GM23248 (cell line): ENCODE results near the gene KCNIP1. TPM values are rescaled to one million over a fixed set of nuclear protein-coding genes. Genes with fewer than 3 reads are reported as not detected.

Experiments used
- DNase-seq: peaks from one replicate; pipeline ENCODE4 v3.0.0-alpha.2; 2015
- H2AFZ ChIP-seq: fragments of 200-600 bp; sonication (generic); 2 replicates; pipeline ENCODE4 v1.6.1; 2016; ENCODE audit warnings: antibody characterized with exemption
- H3F3A ChIP-seq: fragments of 200-600 bp; sonication (generic); 2 replicates; pipeline ENCODE4 v1.6.1; 2016; ENCODE audit warnings: mild to moderate bottlenecking, antibody characterized with exemption, mixed run types; ENCODE audit not compliant: insufficient read depth
- H3K27ac ChIP-seq: fragments of 200-600 bp; sonication (generic); 2 replicates; pipeline ENCODE4 v1.5.1; 2016; ENCODE audit warnings: mild to moderate bottlenecking
- H3K27me3 ChIP-seq: fragments of 200-600 bp; sonication (generic); replicated peaks from 2 replicates; pipeline ENCODE4 v1.6.1; 2016; ENCODE audit warnings: mild to moderate bottlenecking; ENCODE audit not compliant: insufficient read depth
- H3K36me3 ChIP-seq: fragments of 200-600 bp; sonication (generic); 2 replicates; pipeline ENCODE4 v1.6.1; 2016; ENCODE audit warnings: low read depth, mild to moderate bottlenecking
- H3K4me1 ChIP-seq: fragments of 200-600 bp; sonication (generic); 2 replicates; pipeline ENCODE4 v1.6.1; 2016; ENCODE audit warnings: mild to moderate bottlenecking; ENCODE audit not compliant: insufficient read depth
- H3K4me2 ChIP-seq: fragments of 200-600 bp; sonication (generic); one replicate; pipeline ENCODE4 v1.6.1; 2016; ENCODE audit warnings: mild to moderate bottlenecking; ENCODE audit not compliant: unreplicated experiment
- H3K4me3 ChIP-seq: fragments of 200-600 bp; sonication (generic); 2 replicates; pipeline ENCODE4 v1.5.1; 2016; ENCODE audit warnings: mild to moderate bottlenecking
- H3K79me2 ChIP-seq: fragments of 200-600 bp; sonication (generic); 2 replicates; pipeline ENCODE4 v1.6.1; 2016; ENCODE audit warnings: mild to moderate bottlenecking; ENCODE audit not compliant: insufficient read depth
- H3K9ac ChIP-seq: fragments of 200-600 bp; sonication (generic); 2 replicates; pipeline ENCODE4 v1.6.1; 2016; ENCODE audit warnings: mild to moderate bottlenecking
- H3K9me2 ChIP-seq: fragments of 200-600 bp; sonication (generic); 2 replicates; pipeline ENCODE4 v1.6.1; 2016; ENCODE audit warnings: mixed run types, mild to moderate bottlenecking, moderate library complexity; ENCODE audit not compliant: insufficient read depth
- H3K9me3 ChIP-seq: fragments of 200-600 bp; sonication (generic); one replicate; pipeline ENCODE4 v1.6.1; 2017; ENCODE audit warnings: low read depth
- H4K20me1 ChIP-seq: fragments of 200-600 bp; sonication (generic); 2 replicates; pipeline ENCODE4 v1.6.0; 2016; ENCODE audit not compliant: insufficient read depth
- EZH2 ChIP-seq: fragments of 200-600 bp; sonication (generic); IDR thresholded peaks from 2 replicates; pipeline ENCODE4 v1.6.1; 2018; ENCODE audit warnings: antibody characterized with exemption, mild to moderate bottlenecking; ENCODE audit not compliant: insufficient read depth, poor library complexity, severe bottlenecking
- EZH2phosphoT487 ChIP-seq: fragments of 200-600 bp; sonication (generic); IDR thresholded peaks from 2 replicates; pipeline ENCODE4 v1.6.1; 2018; ENCODE audit warnings: antibody characterized with exemption, moderate library complexity, mild to moderate bottlenecking, low read depth; ENCODE audit not compliant: insufficient read depth
- WGBS, 2 experiments: methylation state at CpG; one replicate each; pipeline ENCODE4 v1.1.6; 2015 to 2017; ENCODE audit warnings: low lambda C conversion rate in 2 of 2, low coverage in 1 of 2; ENCODE audit errors: missing lambda C conversion rate in 2 of 2; 5-methylcytosine and 5-hydroxymethylcytosine counted together
- in situ Hi-C: fragments of 300-500 bp; cut with MboI; formaldehyde crosslinking; loops from 2 replicates; pipeline ENCODE4 v1.15.0; 2020
- polyA plus RNA-seq: library from polyadenylated mRNA; unstranded; fragments of >200 nt; fragmentation: Nextera tagmentation; extraction: Ambion mirVana; gene quantifications from 2 replicates; pipeline ENCODE4 v1.2.1, GENCODE V29; 2016
- total RNA-seq: library from RNA; depleted of rRNA; stranded (reverse); fragments of >200 nt; shearing (Covaris generic); gene quantifications from 2 replicates; pipeline ENCODE4 v1.2.3, GENCODE V29; 2014

The KCNIP1 gene
- total and polyA plus RNA-seq, 2 experiments from 2014 or later, result not detected

- Histone ChIP-seq H3K27ac (no peak overlapping the region), H3K27me3 (peaks cover 67% of the 10 kb centered on the region)
- WGBS, 2 experiments, result 6 to 8% methylated on average over 3 of the region's 3 CpGs
These were observed 61.3 kb downstream of the KCNIP1 start for GRCh38 chr5:170565072-170565471.

GRCh38 chr5:170569101-170569500, 65.3 kb downstream of the KCNIP1 start:
- WGBS, 2 experiments, result 58 to 66% methylated on average over 5 of the region's 5 CpGs
- H3K9me2 ChIP-seq, result no peaks in the 10 kb centered on the region
- no peaks in the 10 kb centered on the region for H3K36me3 ChIP-seq
- no peaks in the 10 kb centered on the region for H3K9me3 ChIP-seq
- no peak overlapping the region for H3K27ac ChIP-seq
- peaks cover 68% of the 10 kb centered on the region for H3K27me3 ChIP-seq
- H2AFZ ChIP-seq, result no peak overlapping the region
- H3K79me2 ChIP-seq, result no peaks in the 10 kb centered on the region
- no peak for DNase-seq
- no peak for TF ChIP-seq EZH2
- no peak for TF ChIP-seq EZH2phosphoT487
- H3K9ac ChIP-seq, result no peak overlapping the region
- H3F3A ChIP-seq, result no peaks in the 10 kb centered on the region
- no peaks in the 10 kb centered on the region for H4K20me1 ChIP-seq
- in situ Hi-C loops, result no loop called here
- no peak overlapping the region for H3K4me3 ChIP-seq
- peaks cover 8% of the 10 kb centered on the region for H3K4me1 ChIP-seq
- no peak overlapping the region for H3K4me2 ChIP-seq

More at GRCh38 chr5:170565072-170565471, 61.3 kb downstream of the KCNIP1 start:
- H3K9ac ChIP-seq, result no peak overlapping the region
- no peak overlapping the region for H2AFZ ChIP-seq
- no peaks in the 10 kb centered on the region for H4K20me1 ChIP-seq
- H3K9me3 ChIP-seq, result no peaks in the 10 kb centered on the region
- H3F3A ChIP-seq, result no peaks in the 10 kb centered on the region
- no peaks in the 10 kb centered on the region for H3K79me2 ChIP-seq
- DNase-seq, result no peak
- no peaks in the 10 kb centered on the region for H3K9me2 ChIP-seq
- no peak overlapping the region for H3K4me2 ChIP-seq
- H3K36me3 ChIP-seq, result no peaks in the 10 kb centered on the region
- no peaks in the 10 kb centered on the region for H3K4me1 ChIP-seq
- no peak overlapping the region for H3K4me3 ChIP-seq
- in situ Hi-C loops, result no loop called here
- TF ChIP-seq EZH2phosphoT487 (no peak), EZH2 (no peak)

- 27 to 37% methylated on average over 8 of the region's 8 CpGs for WGBS, 2 experiments
- Histone ChIP-seq H3K79me2 (no peaks in the 10 kb centered on the region), H3K4me2 (no peak overlapping the region), H3K4me3 (no peak overlapping the region), H3K9ac (no peak overlapping the region), H3K27me3 (peaks cover 68% of the 10 kb centered on the region), H3K9me2 (no peaks in the 10 kb centered on the region), H3K36me3 (no peaks in the 10 kb centered on the region), H2AFZ (no peak overlapping the region), H3K9me3 (no peaks in the 10 kb centered on the region), H4K20me1 (no peaks in the 10 kb centered on the region), H3K27ac (no peak overlapping the region), H3F3A (no peaks in the 10 kb centered on the region), H3K4me1 (peaks cover 8% of the 10 kb centered on the region)
- in situ Hi-C loops, result no loop called here
- TF ChIP-seq EZH2phosphoT487 (no peak), EZH2 (no peak)
- DNase-seq, result no peak
These were observed 66.7 kb downstream of the KCNIP1 start for GRCh38 chr5:170570476-170570875.

GRCh38 chr5:170571281-170571731, 67.5 kb downstream of the KCNIP1 start:
- Histone ChIP-seq H3K9me3 (no peaks in the 10 kb centered on the region), H3F3A (no peaks in the 10 kb centered on the region), H3K4me2 (peak overlapping the region; percentile 28), H2AFZ (no peak overlapping the region), H3K4me1 (peaks cover 8% of the 10 kb centered on the region), H3K9ac (no peak overlapping the region), H3K9me2 (no peaks in the 10 kb centered on the region), H4K20me1 (no peaks in the 10 kb centered on the region), H3K79me2 (no peaks in the 10 kb centered on the region), H3K27me3 (peaks cover 74% of the 10 kb centered on the region), H3K4me3 (no peak overlapping the region), H3K36me3 (no peaks in the 10 kb centered on the region), H3K27ac (no peak overlapping the region)
- no peak for TF ChIP-seq EZH2phosphoT487
- TF ChIP-seq EZH2, result no peak
- 26 to 28% methylated on average over 5 of the region's 5 CpGs for WGBS, 2 experiments
- peak; percentile 78 for DNase-seq
- in situ Hi-C loops, result no loop called here
